ENCODE results near the gene GPX3. TPM values are rescaled to one million over a fixed set of nuclear protein-coding genes. Genes with fewer than 3 reads are reported as not detected.
A peak's percentile ranks its signal among the peaks of the same experiment; 100 is the strongest.

The GPX3 gene
- total and polyA plus RNA-seq, 2 of the 13 experiments (the other 11 are each of a cell fraction or from before 2014, with no cell fraction given), result 33.8 to 1,892 TPM

DNA sequence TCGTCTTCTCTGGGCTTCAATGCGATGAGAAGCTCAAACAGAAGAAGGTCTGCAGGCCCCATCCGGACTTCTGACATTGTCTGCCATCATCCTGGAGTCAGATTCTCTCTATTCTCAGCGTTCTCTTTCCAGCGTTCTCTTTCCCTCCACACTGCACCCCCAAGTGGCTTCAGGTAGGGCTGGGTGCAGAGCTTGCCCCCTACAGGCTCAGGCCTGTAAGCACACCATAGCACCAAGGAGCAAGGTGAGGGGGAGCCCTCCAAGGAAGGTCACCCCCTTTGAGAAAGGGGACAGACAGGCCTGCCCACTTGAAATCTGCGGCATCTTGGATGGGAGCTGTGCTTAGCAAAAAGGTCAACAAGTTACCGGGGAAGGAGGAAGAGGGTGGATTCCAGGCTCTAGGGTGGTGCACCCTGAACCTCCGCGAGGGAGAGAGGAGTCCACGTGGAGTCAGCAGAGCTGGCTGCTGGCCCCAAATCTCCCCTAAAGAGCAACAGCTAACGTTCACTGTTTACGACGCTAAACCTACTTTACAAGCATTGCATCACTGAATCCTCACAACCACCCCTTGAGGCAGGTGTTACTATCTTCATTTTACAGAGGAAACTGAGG lies 27.5 kb downstream of the GPX3 start (continued):
- TF ChIP-seq, protein P1, sequence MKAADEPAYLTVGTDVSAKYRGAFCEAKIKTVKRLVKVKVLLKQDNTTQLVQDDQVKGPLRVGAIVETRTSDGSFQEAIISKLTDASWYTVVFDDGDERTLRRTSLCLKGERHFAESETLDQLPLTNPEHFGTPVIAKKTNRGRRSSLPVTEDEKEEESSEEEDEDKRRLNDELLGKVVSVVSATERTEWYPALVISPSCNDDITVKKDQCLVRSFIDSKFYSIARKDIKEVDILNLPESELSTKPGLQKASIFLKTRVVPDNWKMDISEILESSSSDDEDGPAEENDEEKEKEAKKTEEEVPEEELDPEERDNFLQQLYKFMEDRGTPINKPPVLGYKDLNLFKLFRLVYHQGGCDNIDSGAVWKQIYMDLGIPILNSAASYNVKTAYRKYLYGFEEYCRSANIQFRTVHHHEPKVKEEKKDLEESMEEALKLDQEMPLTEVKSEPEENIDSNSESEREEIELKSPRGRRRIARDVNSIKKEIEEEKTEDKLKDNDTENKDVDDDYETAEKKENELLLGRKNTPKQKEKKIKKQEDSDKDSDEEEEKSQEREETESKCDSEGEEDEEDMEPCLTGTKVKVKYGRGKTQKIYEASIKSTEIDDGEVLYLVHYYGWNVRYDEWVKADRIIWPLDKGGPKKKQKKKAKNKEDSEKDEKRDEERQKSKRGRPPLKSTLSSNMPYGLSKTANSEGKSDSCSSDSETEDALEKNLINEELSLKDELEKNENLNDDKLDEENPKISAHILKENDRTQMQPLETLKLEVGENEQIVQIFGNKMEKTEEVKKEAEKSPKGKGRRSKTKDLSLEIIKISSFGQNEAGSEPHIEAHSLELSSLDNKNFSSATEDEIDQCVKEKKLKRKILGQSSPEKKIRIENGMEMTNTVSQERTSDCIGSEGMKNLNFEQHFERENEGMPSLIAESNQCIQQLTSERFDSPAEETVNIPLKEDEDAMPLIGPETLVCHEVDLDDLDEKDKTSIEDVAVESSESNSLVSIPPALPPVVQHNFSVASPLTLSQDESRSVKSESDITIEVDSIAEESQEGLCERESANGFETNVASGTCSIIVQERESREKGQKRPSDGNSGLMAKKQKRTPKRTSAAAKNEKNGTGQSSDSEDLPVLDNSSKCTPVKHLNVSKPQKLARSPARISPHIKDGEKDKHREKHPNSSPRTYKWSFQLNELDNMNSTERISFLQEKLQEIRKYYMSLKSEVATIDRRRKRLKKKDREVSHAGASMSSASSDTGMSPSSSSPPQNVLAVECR (CRISPR knock-in tag; IDR thresholded peaks at IDR 0.05; ENCODE audit: borderline replicate concordance), result peak; percentile 14; the same call in 1 of the 2 replicates
- TF ChIP-seq SIX1 (CRISPR knock-in tag; IDR thresholded peaks at IDR 0.05; ENCODE audit: borderline replicate concordance) (no peak), RBM22 (optimal IDR thresholded peaks at IDR 0.05; ENCODE audit: low read length) (no peak), ARHGAP35 (CRISPR knock-in tag; IDR thresholded peaks at IDR 0.05; ENCODE audit: borderline replicate concordance) (no peak), ZNF737 (CRISPR knock-in tag; IDR thresholded peaks at IDR 0.05; ENCODE audit: borderline replicate concordance) (no peak), SRSF4 (IDR thresholded peaks at IDR 0.05; ENCODE audit: low read depth, low read length, poor library complexity, severe bottlenecking) (no peak), GZF1 (CRISPR knock-in tag; IDR thresholded peaks at IDR 0.05) (no peak), ZNF121 (CRISPR knock-in tag; IDR thresholded peaks at IDR 0.05) (no peak), HNF4A (CRISPR knock-in tag; IDR thresholded peaks at IDR 0.05) (no peak), HMG20A (CRISPR knock-in tag; IDR thresholded peaks at IDR 0.05; ENCODE audit: borderline replicate concordance) (no peak), DR1 (CRISPR knock-in tag; IDR thresholded peaks at IDR 0.05) (no peak), ZNF567 (CRISPR knock-in tag; IDR thresholded peaks at IDR 0.05; ENCODE audit: borderline replicate concordance) (no peak)
- TF ChIP-seq, protein P2, sequence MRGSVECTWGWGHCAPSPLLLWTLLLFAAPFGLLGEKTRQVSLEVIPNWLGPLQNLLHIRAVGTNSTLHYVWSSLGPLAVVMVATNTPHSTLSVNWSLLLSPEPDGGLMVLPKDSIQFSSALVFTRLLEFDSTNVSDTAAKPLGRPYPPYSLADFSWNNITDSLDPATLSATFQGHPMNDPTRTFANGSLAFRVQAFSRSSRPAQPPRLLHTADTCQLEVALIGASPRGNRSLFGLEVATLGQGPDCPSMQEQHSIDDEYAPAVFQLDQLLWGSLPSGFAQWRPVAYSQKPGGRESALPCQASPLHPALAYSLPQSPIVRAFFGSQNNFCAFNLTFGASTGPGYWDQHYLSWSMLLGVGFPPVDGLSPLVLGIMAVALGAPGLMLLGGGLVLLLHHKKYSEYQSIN (CRISPR knock-in tag; IDR thresholded peaks at IDR 0.05; ENCODE audit: borderline replicate concordance), result no peak
- TF ChIP-seq, protein P3, sequence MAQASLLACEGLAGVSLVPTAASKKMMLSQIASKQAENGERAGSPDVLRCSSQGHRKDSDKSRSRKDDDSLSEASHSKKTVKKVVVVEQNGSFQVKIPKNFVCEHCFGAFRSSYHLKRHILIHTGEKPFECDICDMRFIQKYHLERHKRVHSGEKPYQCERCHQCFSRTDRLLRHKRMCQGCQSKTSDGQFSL (CRISPR knock-in tag; IDR thresholded peaks at IDR 0.05), result peak; percentile 93
- TF ChIP-seq, protein P4, sequence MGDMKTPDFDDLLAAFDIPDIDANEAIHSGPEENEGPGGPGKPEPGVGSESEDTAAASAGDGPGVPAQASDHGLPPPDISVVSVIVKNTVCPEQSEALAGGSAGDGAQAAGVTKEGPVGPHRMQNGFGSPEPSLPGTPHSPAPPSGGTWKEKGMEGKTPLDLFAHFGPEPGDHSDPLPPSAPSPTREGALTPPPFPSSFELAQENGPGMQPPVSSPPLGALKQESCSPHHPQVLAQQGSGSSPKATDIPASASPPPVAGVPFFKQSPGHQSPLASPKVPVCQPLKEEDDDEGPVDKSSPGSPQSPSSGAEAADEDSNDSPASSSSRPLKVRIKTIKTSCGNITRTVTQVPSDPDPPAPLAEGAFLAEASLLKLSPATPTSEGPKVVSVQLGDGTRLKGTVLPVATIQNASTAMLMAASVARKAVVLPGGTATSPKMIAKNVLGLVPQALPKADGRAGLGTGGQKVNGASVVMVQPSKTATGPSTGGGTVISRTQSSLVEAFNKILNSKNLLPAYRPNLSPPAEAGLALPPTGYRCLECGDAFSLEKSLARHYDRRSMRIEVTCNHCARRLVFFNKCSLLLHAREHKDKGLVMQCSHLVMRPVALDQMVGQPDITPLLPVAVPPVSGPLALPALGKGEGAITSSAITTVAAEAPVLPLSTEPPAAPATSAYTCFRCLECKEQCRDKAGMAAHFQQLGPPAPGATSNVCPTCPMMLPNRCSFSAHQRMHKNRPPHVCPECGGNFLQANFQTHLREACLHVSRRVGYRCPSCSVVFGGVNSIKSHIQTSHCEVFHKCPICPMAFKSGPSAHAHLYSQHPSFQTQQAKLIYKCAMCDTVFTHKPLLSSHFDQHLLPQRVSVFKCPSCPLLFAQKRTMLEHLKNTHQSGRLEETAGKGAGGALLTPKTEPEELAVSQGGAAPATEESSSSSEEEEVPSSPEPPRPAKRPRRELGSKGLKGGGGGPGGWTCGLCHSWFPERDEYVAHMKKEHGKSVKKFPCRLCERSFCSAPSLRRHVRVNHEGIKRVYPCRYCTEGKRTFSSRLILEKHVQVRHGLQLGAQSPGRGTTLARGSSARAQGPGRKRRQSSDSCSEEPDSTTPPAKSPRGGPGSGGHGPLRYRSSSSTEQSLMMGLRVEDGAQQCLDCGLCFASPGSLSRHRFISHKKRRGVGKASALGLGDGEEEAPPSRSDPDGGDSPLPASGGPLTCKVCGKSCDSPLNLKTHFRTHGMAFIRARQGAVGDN (CRISPR knock-in tag; IDR thresholded peaks at IDR 0.05), result peak; percentile 28; the same call in 1 of the 2 replicates
